GM18505 (cell line): ENCODE measurements around the gene PECR.
A peak's percentile ranks its signal among the peaks of the same experiment; 100 is the strongest.
"Not testable (repeated sequence)": the region's sequence is repeated elsewhere in the genome, so short reads cannot be mapped to it uniquely, and the experiment has no call there.

ENCODE experiments used
- ATAC-seq: cut with Tn5 transposase; IDR thresholded peaks from one replicate; pipeline ENCODE4 v1.9.1; 2021; ENCODE audit not compliant: unreplicated experiment
- POLR2A ChIP-seq: IDR thresholded peaks from 4 replicates; pipeline ENCODE4 v1.6.1; 2011; ENCODE audit warnings: borderline replicate concordance; ENCODE audit not compliant: insufficient read depth, insufficient read length; ENCODE audit errors: extremely low read depth

PECR gene

GRCh38 chr2:216015722-216016464 lies 65.7 kb downstream of the PECR start:
- peak; percentile 46 for TF ChIP-seq POLR2A
- peak; percentile 63 for ATAC-seq

GRCh38 chr2:216014986-216015385 lies 66.6 kb downstream of the PECR start:
- no peak for ATAC-seq
- no peak for TF ChIP-seq POLR2A

- no peak for ATAC-seq
Measured at GRCh38 chr2:216014006-216014405, 67.6 kb downstream of the PECR start.

GRCh38 chr2:216013080-216013909 lies 68.3 kb downstream of the PECR start, which contains the start of gene MREG:
Gene MREG, minus strand, starts transcription at chr2:216013551. Its CDS starts 224 bp downstream, at chr2:216013327.
- ATAC-seq: peak; percentile 53
- TF ChIP-seq POLR2A: peak; percentile 66

More at GRCh38 chr2:216014006-216014405, 67.6 kb downstream of the PECR start:
- no peak for TF ChIP-seq POLR2A

- ATAC-seq: no peak
- TF ChIP-seq POLR2A: no peak
Measured at GRCh38 chr2:216012830-216013079, 68.9 kb downstream of the PECR start.

GRCh38 chr2:216012133-216012829 lies 69.3 kb downstream of the PECR start:
- ATAC-seq: no peak
- TF ChIP-seq POLR2A: no peak

- ATAC-seq: not testable (repeated sequence)
Measured at GRCh38 chr2:216009215-216009614, 72.4 kb downstream of the PECR start.

GRCh38 chr2:216008387-216008786 lies 73.2 kb downstream of the PECR start:
- no peak for ATAC-seq
- no peak for TF ChIP-seq POLR2A

GRCh38 chr2:216006164-216006663 lies 75.4 kb downstream of the PECR start:
- peak; percentile 44 for ATAC-seq
- no peak for TF ChIP-seq POLR2A

GRCh38 chr2:216004697-216005283 lies 76.8 kb downstream of the PECR start:
- peak; percentile 32 for ATAC-seq
- TF ChIP-seq POLR2A: no peak

- no peak for TF ChIP-seq POLR2A
- ATAC-seq: no peak
Measured at GRCh38 chr2:216003876-216004696, 77.5 kb downstream of the PECR start.

GRCh38 chr2:216002693-216003092 lies 78.9 kb downstream of the PECR start:
- ATAC-seq: no peak
- no peak for TF ChIP-seq POLR2A
